DND-41 (cell line): Measurements from ENCODE around the gene PIK3R6.

Experiments used
- CTCF ChIP-seq: IDR thresholded peaks from 2 replicates; pipeline ENCODE4 v1.5.1; 2012; ENCODE audit warnings: borderline replicate concordance, low read length, moderate library complexity, mild to moderate bottlenecking; ENCODE audit not compliant: poor library complexity, severe bottlenecking; ENCODE audit errors: extremely low read depth
- EZH2 ChIP-seq: IDR thresholded peaks from 3 replicates; pipeline ENCODE4 v1.6.1; 2012; ENCODE audit warnings: borderline replicate concordance, low read depth, mild to moderate bottlenecking, moderate library complexity, low read length, inconsistent platforms; ENCODE audit not compliant: severe bottlenecking

- no peak for TF ChIP-seq CTCF
- TF ChIP-seq EZH2, result no peak
Observed at GRCh38 chr17:8818047-8818446, 49.4 kb downstream of the PIK3R6 start.
